HG03469 (cell line): ENCODE results near the gene RNU6-1.

ENCODE experiments used
- ATAC-seq: cut with Tn5 transposase; IDR thresholded peaks from one replicate; pipeline ENCODE4 v1.9.1; 2021; ENCODE audit warnings: mild to moderate bottlenecking, moderate library complexity, moderate number of reproducible peaks; ENCODE audit not compliant: unreplicated experiment

Gene RNU6-1

GRCh38 chr15:67834581-67835296 lies 5.1 kb downstream of the RNU6-1 start:
- ATAC-seq: no peak

- ATAC-seq: no peak
Measured at GRCh38 chr15:67833710-67834511, 5.9 kb downstream of the RNU6-1 start.

DNA sequence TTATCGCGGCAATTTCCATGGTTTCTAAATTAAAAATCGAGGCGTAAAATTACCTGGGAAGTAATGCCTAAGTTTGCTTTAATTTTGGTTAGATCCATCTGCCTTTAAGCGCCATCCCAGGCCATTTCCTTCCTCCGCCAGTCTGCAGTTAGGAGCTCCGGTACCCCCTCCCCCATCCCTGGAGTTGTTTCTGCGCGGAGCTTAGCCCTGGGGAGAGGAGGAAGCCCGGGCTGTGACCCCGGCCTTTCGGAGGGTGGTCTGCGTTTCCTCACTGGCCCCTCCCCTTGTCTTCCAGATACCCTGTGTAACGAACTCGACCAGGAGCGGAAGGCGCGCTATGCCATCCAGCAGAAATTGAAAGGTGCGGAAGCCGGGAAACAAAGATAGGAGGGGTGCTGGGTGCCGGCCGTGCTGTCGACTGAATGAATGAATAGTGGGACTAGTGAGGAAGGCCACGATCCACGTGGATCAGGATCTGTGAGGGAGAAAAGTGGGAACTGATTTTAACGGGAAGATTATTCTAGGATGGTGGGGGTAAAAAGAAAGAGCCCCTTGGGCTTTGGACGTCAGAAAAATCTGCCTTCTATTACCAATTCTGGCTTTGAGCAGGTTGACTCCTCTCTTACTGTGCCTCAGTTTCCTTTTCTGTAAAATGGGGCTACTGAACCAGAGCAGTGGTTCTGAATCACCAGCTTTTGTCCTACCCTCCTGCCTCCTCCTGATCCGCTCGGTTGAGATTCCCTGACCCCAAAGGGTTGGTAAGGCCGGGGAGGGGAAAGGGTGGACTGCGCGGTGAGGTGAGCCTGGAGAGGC lies 6.7 kb downstream of the RNU6-1 start:
- ATAC-seq: no peak

DNA sequence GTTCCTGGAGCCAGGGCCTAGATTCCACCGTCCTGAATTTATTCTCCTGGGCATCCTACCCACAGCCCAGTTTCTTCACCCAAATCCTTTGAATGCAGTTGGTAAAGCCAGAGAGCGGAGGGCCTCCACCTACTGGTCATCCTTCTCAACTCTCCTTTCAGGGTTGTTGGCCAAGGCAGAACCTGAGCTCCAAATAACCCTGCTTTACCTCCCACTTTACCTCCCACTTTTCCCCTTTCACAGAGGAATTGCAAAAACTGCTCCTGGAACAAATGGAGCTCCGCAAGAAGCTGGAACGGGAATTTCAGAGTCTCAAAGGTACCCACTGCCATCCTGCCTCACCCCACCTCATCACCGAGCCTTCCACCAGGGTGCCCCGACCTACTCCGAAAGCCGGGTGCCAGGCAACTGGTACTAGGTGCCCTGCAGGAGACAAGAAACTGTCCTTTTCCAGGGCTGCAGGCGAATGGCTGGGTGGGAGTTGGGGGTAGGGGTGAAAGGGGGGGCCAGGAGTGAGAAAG lies 7.8 kb downstream of the RNU6-1 start:
- no peak for ATAC-seq

GRCh38 chr15:67831363-67831762 lies 8.5 kb downstream of the RNU6-1 start:
- no peak for ATAC-seq

DNA sequence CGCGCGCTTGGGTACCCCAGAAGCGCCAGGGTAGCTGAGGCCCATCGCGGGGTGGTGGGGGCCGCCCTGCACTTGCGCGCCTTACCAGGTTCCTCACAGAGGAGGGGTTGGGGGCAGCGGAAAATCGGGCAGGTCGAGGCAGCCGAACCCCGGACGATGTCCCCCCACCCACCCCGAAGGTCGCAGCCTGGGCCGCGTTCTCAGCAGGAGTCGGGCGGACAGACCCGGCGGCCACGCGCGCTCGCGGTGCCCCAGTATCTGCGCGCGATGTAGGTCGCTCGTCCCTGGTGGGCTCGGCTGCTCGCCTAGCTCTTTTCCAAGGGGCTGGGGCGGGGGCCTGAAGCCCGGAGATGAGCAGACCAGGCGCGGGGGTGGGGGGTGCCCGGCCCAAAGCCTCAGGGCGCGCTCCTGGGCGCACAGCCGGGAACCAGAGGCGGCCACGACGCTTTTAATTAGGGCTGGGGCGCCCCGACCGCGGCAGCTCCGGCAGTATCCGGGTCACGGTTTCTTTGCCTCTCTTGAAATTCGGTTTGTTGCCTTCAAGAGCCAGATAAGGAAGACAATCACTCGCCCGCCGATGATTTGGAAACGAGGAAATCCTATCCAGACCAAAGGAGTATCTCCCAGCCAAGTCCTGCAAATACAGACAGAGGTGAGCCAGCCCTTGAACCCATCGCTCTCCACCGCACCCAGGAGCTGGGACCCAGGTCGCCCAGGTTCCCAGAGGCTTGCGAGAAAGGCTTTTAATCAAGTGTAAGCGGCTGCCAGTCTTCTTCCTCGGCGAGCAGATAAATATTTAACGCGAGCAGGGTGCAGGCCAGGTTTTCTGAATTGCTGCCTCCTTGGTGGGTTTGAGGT lies 10.0 kb downstream of the RNU6-1 start:
- no peak for ATAC-seq

DNA sequence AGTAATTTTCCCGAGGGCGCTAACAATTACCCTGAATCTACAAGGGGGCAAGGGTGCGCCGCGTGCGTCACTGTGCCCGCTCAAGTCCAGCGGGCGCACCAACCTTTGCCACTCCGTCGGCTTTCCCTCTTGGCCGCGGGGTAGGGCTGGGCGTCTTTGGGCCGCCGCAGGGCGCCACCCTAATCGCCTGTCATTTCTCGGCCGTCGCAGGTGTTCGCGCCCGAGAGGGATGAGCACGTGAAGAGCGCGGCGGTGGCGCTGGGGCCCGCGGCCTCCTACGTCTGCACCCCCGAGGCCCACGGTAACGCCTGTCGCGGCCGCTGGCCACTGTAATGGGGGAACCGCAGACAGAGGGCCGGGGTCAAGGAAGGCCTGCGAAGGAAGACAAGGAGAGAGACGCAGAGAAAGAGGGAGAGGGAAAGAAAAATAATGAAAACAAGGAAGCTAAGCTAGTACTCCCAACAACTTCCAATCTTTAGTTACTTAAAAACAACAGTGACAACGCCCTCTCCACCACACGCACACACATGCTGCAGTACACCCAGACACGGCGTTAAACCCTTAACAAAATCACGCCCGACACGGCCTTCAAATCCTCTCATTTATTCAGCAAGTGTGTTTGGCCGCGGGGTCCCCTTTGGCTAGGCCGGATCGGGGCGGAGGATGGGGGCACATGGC lies 10.7 kb downstream of the RNU6-1 start:
- ATAC-seq: no peak

DNA sequence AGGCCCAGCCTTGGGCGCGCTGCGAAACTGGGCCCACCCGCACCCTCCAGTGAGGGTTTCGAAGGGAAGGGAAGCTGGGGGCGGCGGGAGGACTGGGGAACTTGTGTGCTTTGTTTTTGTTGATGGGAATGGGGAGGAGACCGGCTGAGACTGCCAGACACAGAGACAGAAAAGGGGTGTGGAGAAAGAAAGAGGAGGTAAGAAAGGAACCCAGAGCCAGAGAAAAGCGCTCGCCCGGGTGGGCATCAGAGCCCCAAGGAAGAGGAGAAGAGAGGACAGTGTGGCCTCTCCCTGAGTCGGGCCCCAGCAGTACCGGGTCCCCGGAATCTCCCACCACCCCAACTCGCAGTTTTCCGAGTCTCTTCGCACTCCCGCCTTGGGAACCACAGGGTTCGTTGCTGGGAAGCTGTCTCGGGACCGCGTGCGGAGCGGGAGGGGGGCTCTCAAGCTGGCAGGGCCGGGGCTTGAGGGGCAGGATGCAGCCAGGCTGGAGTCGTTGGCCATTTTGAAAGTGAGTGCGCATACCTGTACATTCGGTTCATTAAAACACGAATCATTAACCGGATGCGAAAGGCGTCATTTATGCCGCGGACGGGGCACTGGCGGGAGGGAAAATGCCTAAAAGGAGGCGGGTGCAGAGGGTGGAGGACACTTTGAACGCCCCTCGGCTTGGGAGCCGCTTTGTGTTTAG lies 11.4 kb downstream of the RNU6-1 start:
- no peak for ATAC-seq

DNA sequence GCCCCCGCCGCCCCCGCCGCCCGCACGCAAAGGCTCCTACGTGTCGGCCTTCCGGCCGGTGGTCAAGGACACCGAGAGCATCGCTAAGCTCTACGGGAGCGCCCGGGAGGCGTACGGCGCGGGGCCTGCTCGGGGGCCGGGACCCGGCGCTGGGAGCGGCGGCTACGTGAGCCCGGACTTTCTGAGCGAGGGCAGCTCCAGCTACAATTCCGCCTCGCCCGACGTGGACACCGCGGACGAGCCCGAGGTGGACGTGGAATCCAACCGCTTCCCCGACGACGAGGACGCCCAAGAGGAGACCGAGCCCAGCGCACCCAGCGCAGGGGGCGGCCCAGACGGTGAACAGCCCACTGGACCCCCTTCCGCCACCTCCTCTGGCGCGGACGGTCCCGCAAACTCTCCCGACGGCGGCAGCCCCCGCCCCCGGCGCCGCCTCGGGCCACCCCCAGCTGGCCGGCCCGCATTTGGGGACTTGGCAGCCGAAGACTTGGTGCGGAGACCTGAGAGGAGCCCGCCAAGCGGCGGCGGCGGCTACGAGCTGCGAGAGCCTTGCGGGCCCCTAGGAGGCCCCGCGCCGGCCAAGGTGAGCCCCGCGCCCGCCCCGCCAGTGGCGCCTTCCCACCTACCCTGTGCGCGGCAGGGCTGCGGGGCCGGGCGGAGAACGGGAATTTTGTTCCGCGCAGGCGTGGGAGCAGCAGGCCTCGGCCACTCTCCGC lies 12.1 kb downstream of the RNU6-1 start:
- no peak for ATAC-seq

- no peak for ATAC-seq
Measured at GRCh38 chr15:67826717-67827561, 12.9 kb downstream of the RNU6-1 start.

- ATAC-seq: no peak
Measured at GRCh38 chr15:67825881-67826716, 13.7 kb downstream of the RNU6-1 start.

GRCh38 chr15:67824976-67825880 lies 14.6 kb downstream of the RNU6-1 start, which contains the start of gene SKOR1:
SKOR1 (plus strand) TSS chr15:67825509; CDS start chr15:67825603, 94 bp downstream.
- no peak for ATAC-seq

DNA sequence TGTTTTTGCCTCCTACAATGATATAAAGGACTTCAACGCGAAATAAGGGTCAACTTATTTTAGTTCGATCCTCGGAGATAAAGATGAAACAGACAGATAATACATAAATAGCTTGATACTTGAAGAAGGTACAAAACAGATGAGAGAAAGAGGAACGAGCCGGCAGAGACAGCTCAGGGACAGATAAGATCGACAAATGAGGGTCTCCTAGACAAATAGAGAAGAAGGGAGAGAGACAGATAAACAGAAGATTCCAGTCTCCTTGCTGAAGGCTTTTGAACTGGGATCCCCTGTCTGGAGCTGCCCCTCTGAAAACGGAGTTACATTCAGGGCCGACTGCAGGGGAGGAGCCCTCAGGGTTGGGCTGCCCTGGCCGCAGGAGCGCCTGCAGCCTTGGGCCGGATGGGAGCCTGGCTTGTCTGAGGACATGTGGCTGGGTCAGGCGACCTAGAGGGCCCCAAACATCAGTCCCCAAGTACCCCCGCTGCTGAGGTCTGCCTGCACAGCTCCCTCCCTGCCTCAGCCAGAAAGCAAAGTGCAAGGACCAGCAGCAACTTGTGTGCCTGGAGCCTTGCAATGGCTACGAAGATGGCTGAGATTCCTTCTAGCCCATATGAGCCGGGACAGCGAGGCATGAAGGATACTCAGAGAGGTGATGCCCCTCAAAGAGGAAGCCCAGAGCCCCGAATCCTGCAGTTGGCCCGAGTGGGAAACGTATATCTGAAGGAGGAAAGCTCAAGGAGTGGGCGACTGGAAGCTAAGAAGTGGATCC lies 15.5 kb downstream of the RNU6-1 start:
- ATAC-seq: no peak

- no peak for ATAC-seq
Measured at GRCh38 chr15:67823314-67824196, 16.3 kb downstream of the RNU6-1 start.
